Measurements from ENCODE around the gene EVA1B. TPM values are rescaled to one million over a fixed set of nuclear protein-coding genes. Genes with fewer than 3 reads are reported as not detected.

The EVA1B gene
- total and polyA plus RNA-seq, 2 of the 4 experiments (the other 2 are of a cell fraction) = 49.8 to 64.6 TPM

GRCh38 chr1:36287595-36287994, 35.9 kb downstream of the EVA1B start:
- no peak overlapping the region for H4K8ac ChIP-seq (ENCODE audit: low read depth in 2 of 2, low read length in 2 of 2)
- no peaks in the 10 kb centered on the region for H3K27me3 ChIP-seq (ENCODE audit: control insufficient read depth, insufficient read depth, low read length)
- H2BK15ac ChIP-seq (ENCODE audit: low read depth, low read length) = no peak overlapping the region
- in situ Hi-C loops (cut with MboI; ENCODE audit: low sequenced_read_pairs) = loop anchor here (5.0 kb wide), 2 partner anchors 135 to 180 kb away; no protein-coding TSS in a partner anchor
- no peak overlapping the region for H3K27ac ChIP-seq (ENCODE audit: insufficient read depth, low read length)
- H3K4me3 ChIP-seq (ENCODE audit: insufficient read depth, low read depth, low read length) = no peak overlapping the region
- no TSS peak for BruUV-seq (replicated peaks)
- no peak overlapping the region for H3K56ac ChIP-seq (ENCODE audit: extremely low read depth, insufficient read depth, low read length)
- peaks cover 12% of the 10 kb centered on the region; the same call in 1 of the 2 replicates for H4K20me1 ChIP-seq (ENCODE audit: insufficient read depth, low read length)
- WGBS, 2 experiments (ENCODE audit: extremely low coverage in 2 of 2, insufficient read length in 1 of 2) = 96% methylated on average over 3 of the region's 5 CpGs; no CpG with 5 or more reads in 1 of the 2 experiments
- H2AFZ ChIP-seq (replicated peaks; ENCODE audit: low read length, poor library complexity) = no peak overlapping the region
- no peak overlapping the region for H2BK5ac ChIP-seq (ENCODE audit: low read depth, low read length, poor library complexity, severe bottlenecking)
- peaks cover 40 to 42% of the 10 kb centered on the region in 2 experiments for H3K79me1 ChIP-seq (ENCODE audit: low read depth in 1 of 2, low read length in 2 of 2)
- H3K14ac ChIP-seq (replicated peaks; ENCODE audit: low read depth, low read length) = no peak overlapping the region
- no peak for ATAC-seq (ENCODE audit: low read depth)
- H3K9ac ChIP-seq (ENCODE audit: low read depth, low read length) = no peak overlapping the region
- dilution Hi-C loops (cut with HindIII; ENCODE audit: low sequenced_read_pairs, unreplicated experiment) = no loop called here
- TF ChIP-seq FOS (IDR thresholded peaks at IDR 0.05; ENCODE audit: low read depth, low read length) = no peak
- no peak for TF ChIP-seq CEBPB (IDR thresholded peaks at IDR 0.05; ENCODE audit: low read depth, low read length)
- TF ChIP-seq USF2 (IDR thresholded peaks at IDR 0.05; ENCODE audit: low read depth, low read length) = no peak
- no peak for TF ChIP-seq BHLHE40 (IDR thresholded peaks at IDR 0.05; ENCODE audit: low read depth, low read length)
- no peak for TF ChIP-seq MAZ (IDR thresholded peaks at IDR 0.05; ENCODE audit: borderline replicate concordance, low read depth, low read length)
- no peak for TF ChIP-seq RFX5 (IDR thresholded peaks at IDR 0.05; ENCODE audit: low read depth, low read length)
- no peak for TF ChIP-seq CHD1 (IDR thresholded peaks at IDR 0.05; ENCODE audit: low read depth, low read length)
- no peak for TF ChIP-seq RCOR1 (IDR thresholded peaks at IDR 0.05; ENCODE audit: insufficient replicate concordance, low read length)
- TF ChIP-seq POLR2A (IDR thresholded peaks at IDR 0.05; ENCODE audit: low read depth, low read length) = no peak
- TF ChIP-seq MXI1 (IDR thresholded peaks at IDR 0.05; ENCODE audit: borderline replicate concordance, low read depth, low read length) = no peak
- TF ChIP-seq NFE2L2 (IDR thresholded peaks at IDR 0.05; ENCODE audit: low read depth, low read length) = no peak
- H2AK9ac ChIP-seq (replicated peaks; ENCODE audit: low read depth, low read length, poor library complexity) = no peak overlapping the region
- no peak overlapping the region for H3K23ac ChIP-seq (ENCODE audit: low read depth, low read length)
- H3K4me2 ChIP-seq (ENCODE audit: low read depth, low read length) = no peak overlapping the region
- H3K9me1 ChIP-seq (ENCODE audit: insufficient read depth, low read length) = no peaks in the 10 kb centered on the region
- H2AK5ac ChIP-seq (ENCODE audit: low read depth, low read length) = no peak overlapping the region
- H2BK120ac ChIP-seq (ENCODE audit: low read depth, low read length) = no peak overlapping the region
- peaks cover 5% of the 10 kb centered on the region for H3K4me1 ChIP-seq (ENCODE audit: control insufficient read depth, insufficient read depth, low read length)
- no peak overlapping the region for H3K4ac ChIP-seq (ENCODE audit: low read depth, low read length)
- no peak overlapping the region for H2BK20ac ChIP-seq (ENCODE audit: low read depth, low read length)
- no peak overlapping the region for H4K5ac ChIP-seq (ENCODE audit: low read depth, low read length)
- POLR2A ChIA-PET (ENCODE audit: unreplicated experiment) = no interaction called here
- H3K36me3 ChIP-seq (ENCODE audit: control insufficient read depth, insufficient read depth, low read length) = peaks cover 51% of the 10 kb centered on the region
- H4K91ac ChIP-seq (ENCODE audit: insufficient read depth, low read depth, low read length) = no peak overlapping the region
- DNase-seq = no peak
- CTCF ChIA-PET = interaction anchor here (0.6 to 1.1 kb wide), 2 partner anchors 139 to 583 kb away, joined by 3 to 4 read pairs; partner anchors contain the start of gene TRAPPC3
- intact Hi-C loops (cut with micrococcal nuclease) = no loop called here
- H3K18ac ChIP-seq (ENCODE audit: low read depth, low read length) = no peak overlapping the region
- H3K9me3 ChIP-seq (ENCODE audit: control insufficient read depth, insufficient read depth, low read length) = no peaks in the 10 kb centered on the region

Measured in IMR-90 (cell line).